Psoas muscle (tissue), 8 donors: ENCODE results near the gene CCDC28A. TPM values are rescaled to one million over a fixed set of nuclear protein-coding genes. Genes with fewer than 3 reads are reported as not detected.

Experiments used
- ATAC-seq, 4 donors: fragments of 200-7000 bp; cut with Tn5 transposase; one replicate each; pipeline ENCODE4 v1.9.1; 2020; ENCODE audit warnings: moderate library complexity in 3 of 4, mild to moderate bottlenecking in 2 of 4
- DNase-seq, 2 donors: peaks; one replicate each; pipeline ENCODE4 v3.0.0-alpha.2; 2020
- H3K27ac ChIP-seq: fragments of 200-600 bp; one replicate; pipeline ENCODE4 v1.8.0; 2022
- H3K27me3 ChIP-seq, 3 donors: fragments of 200-600 bp in 1 of 3; one replicate each; pipeline versions ENCODE4 v1.6.1 to v1.8.0; 2013 to 2022; ENCODE audit warnings: low read length in 2 of 3, mild to moderate bottlenecking in 2 of 3, moderate library complexity in 1 of 3; ENCODE audit not compliant: insufficient read depth in 3 of 3
- H3K36me3 ChIP-seq, 2 donors: fragments of 200-600 bp in 1 of 2; one replicate each; pipeline versions ENCODE4 v1.6.1 to v1.8.0; 2013 to 2022; ENCODE audit warnings: low read depth in 1 of 2, mild to moderate bottlenecking in 1 of 2, moderate library complexity in 1 of 2; ENCODE audit not compliant: insufficient read depth in 1 of 2
- H3K4me1 ChIP-seq: fragments of 200-600 bp; one replicate; pipeline ENCODE4 v1.8.0; 2022
- H3K4me3 ChIP-seq: fragments of 200-600 bp; one replicate; pipeline ENCODE4 v1.8.0; 2022; ENCODE audit warnings: mild to moderate bottlenecking
- H3K9me3 ChIP-seq: fragments of 200-600 bp; one replicate; pipeline ENCODE4 v1.8.0; 2022
- WGBS, 3 donors: extraction: QIAGEN DNeasy Blood & Tissue Kit; methylation state at CpG; one replicate each; pipeline versions ENCODE4 v1.1.6 to v1.1.7; 2013; 5-methylcytosine and 5-hydroxymethylcytosine counted together
- intact Hi-C, 2 donors: fragments of 100-400 bp; cut with DNase I; formaldehyde crosslinking; loops; one replicate each; pipeline versions ENCODE4 v1.11.0 to v1.14.2; 2022
- polyA plus RNA-seq, 3 donors: library from polyadenylated mRNA; stranded (reverse); fragments of 200-250 nt; gene quantifications; one replicate each; pipeline ENCODE4 v1.2.3, GENCODE V29; 2013
- total RNA-seq, 4 donors: library from RNA; stranded (reverse); fragmentation: NEBNext Ultra II Directional in 2 of 4; extraction: Animal tissue kit (Norgen Biotek cat#: 25700) in 2 of 4; gene quantifications; one replicate each; pipeline versions ENCODE4 v1.2.1 to v1.2.4, GENCODE V29; 2021 to 2023
- TF ChIP-seq, protein P1 (sequence below): fragments of 200-600 bp; IDR thresholded peaks from one replicate; pipeline ENCODE4 v1.8.0; 2022; ENCODE audit warnings: antibody characterized with exemption
- donor health status: healthy with polysubstance abuse.
- donor health status: DM: no; HTN: no; CAD: no; lungs with moderate emphysema.
- donor health status: Bipolar disorder and iron deficiency.
- donor health status: healthy.
- donor health status: DM: yes; HTN: yes; CAD: no.
- donor health status: DM: no; HTN: no; CAD: no.
- donor health status: DM: no; HTN: no; CAD: no.
- donor health status: DM: yes; HTN: yes; CAD: no.

The CCDC28A gene
- total and polyA plus RNA-seq, 7 donors = 4.7 to 6.7 (median 5.3) TPM

- WGBS, 3 donors = 83 to 88% (median 86%) methylated on average over 2 of the region's 2 CpGs
- H3K4me1 ChIP-seq = no peaks in the 10 kb centered on the region
- intact Hi-C loops = no loop called here
- H3K27me3 ChIP-seq = peaks cover 0 to 3% (median 0%) of the 10 kb centered on the region in 3 donors
- TF ChIP-seq, protein P1, sequence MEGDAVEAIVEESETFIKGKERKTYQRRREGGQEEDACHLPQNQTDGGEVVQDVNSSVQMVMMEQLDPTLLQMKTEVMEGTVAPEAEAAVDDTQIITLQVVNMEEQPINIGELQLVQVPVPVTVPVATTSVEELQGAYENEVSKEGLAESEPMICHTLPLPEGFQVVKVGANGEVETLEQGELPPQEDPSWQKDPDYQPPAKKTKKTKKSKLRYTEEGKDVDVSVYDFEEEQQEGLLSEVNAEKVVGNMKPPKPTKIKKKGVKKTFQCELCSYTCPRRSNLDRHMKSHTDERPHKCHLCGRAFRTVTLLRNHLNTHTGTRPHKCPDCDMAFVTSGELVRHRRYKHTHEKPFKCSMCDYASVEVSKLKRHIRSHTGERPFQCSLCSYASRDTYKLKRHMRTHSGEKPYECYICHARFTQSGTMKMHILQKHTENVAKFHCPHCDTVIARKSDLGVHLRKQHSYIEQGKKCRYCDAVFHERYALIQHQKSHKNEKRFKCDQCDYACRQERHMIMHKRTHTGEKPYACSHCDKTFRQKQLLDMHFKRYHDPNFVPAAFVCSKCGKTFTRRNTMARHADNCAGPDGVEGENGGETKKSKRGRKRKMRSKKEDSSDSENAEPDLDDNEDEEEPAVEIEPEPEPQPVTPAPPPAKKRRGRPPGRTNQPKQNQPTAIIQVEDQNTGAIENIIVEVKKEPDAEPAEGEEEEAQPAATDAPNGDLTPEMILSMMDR = no peak
- ATAC-seq (no peak), DNase-seq (no peak)
- H3K4me3 ChIP-seq = no peak overlapping the region
- H3K27ac ChIP-seq = no peak overlapping the region
- H3K36me3 ChIP-seq = peaks cover 0 to 21% of the 10 kb centered on the region in 2 donors
- no peaks in the 10 kb centered on the region for H3K9me3 ChIP-seq
Observed at GRCh38 chr6:138796771-138797170, 23.2 kb downstream of the CCDC28A start.

GRCh38 chr6:138797806-138798446, 24.4 kb downstream of the CCDC28A start:
- H3K27ac ChIP-seq = no peak overlapping the region
- ATAC-seq = no peak
- TF ChIP-seq, protein P1 = no peak
- intact Hi-C loops = no loop called here
- peaks cover 0 to 3% (median 0%) of the 10 kb centered on the region in 3 donors for H3K27me3 ChIP-seq
- H3K9me3 ChIP-seq = no peaks in the 10 kb centered on the region
- 84 to 91% (median 89%) methylated on average over 4 of the region's 4 CpGs for WGBS, 3 donors
- no peak for DNase-seq
- H3K4me1 ChIP-seq = no peaks in the 10 kb centered on the region
- no peak overlapping the region for H3K4me3 ChIP-seq
- H3K36me3 ChIP-seq = peaks cover 0 to 9% of the 10 kb centered on the region in 2 donors

DNA sequence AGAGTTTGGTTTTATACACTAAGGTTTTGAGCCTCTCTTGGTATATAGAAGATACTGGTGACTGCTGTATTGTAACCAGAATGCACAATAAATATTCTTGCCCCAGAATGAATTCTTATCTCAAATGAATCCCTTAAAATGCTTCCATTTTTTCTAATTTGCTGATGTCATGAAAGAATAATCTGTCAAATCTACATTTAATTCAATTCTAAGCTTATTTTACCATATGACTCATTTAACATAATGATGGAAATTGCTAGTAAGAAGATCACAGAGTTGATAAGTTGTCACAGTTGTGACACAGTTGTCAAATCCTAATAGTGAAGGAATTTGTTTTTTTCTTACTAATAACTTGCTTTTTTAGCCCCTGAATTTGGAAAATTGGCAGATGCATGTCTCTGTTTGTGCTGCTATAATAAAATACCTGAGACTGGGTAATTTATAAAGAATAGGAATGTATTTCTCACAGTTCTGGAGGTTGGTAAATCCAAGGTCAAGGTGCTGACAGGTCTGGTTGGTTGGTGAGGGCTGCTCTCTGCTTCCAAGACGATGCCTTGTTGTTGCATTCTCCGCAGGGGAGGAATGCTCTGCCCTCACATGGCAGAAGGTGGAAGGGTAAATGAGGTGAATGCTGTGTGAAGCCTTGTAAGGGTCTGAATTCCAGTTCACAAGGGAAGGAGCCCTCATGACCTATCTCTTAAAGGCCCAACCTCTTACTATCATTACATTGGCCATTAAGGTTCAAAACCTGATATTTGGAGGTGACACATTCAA, 27.0 kb downstream of the CCDC28A start:
- no peak overlapping the region for H3K4me3 ChIP-seq
- ATAC-seq = no peak
- WGBS, 3 donors = 75 to 86% (median 80%) methylated on average over 2 of the region's 2 CpGs

GRCh38 chr6:138803331-138803730, 29.8 kb downstream of the CCDC28A start:
- WGBS, 3 donors = 59 to 68% (median 60%) methylated on average over 2 of the region's 2 CpGs
- no peak for ATAC-seq
- Histone ChIP-seq H3K4me1 (no peaks in the 10 kb centered on the region), H3K27ac (no peak overlapping the region), H3K4me3 (no peak overlapping the region), H3K9me3 (no peaks in the 10 kb centered on the region), H3K27me3 (no peaks in the 10 kb centered on the region), H3K36me3 (no peaks in the 10 kb centered on the region)
- intact Hi-C loops = no loop called here
- TF ChIP-seq, protein P1 = no peak
- no peak for DNase-seq

More for the DNA sequence above, 27.0 kb downstream of the CCDC28A start:
- H3K27ac ChIP-seq = no peak overlapping the region
- H3K36me3 ChIP-seq = no peaks in the 10 kb centered on the region
- no peaks in the 10 kb centered on the region for H3K9me3 ChIP-seq
- intact Hi-C loops = no loop called here
- H3K27me3 ChIP-seq = peaks cover 0 to 3% (median 0%) of the 10 kb centered on the region in 3 donors
- TF ChIP-seq, protein P1 = no peak
- no peaks in the 10 kb centered on the region for H3K4me1 ChIP-seq
- no peak for DNase-seq
